Neuronal stem cell (in vitro differentiated cells): ENCODE measurements around the gene ADAM22.

ENCODE experiments used
- DNase-seq: peaks from one replicate; pipeline ENCODE4 v3.0.0-alpha.2; 2013; ENCODE audit warnings: low spot score
- H2AFZ ChIP-seq: one replicate; pipeline ENCODE4 v1.6.1; 2013; ENCODE audit warnings: mild to moderate bottlenecking, low read length, inconsistent platforms
- H2AK5ac ChIP-seq: 2 replicates; pipeline ENCODE4 v1.6.1; 2013; ENCODE audit warnings: low read depth, mild to moderate bottlenecking, inconsistent platforms, low read length, moderate library complexity, mixed read lengths
- H2BK120ac ChIP-seq: 2 replicates; pipeline ENCODE4 v1.6.1; 2013; ENCODE audit warnings: low read depth, mild to moderate bottlenecking, inconsistent platforms, low read length, moderate library complexity, mixed read lengths
- H2BK12ac ChIP-seq: one replicate; pipeline ENCODE4 v1.6.1; 2013; ENCODE audit warnings: low read length, inconsistent platforms
- H2BK15ac ChIP-seq: 2 replicates; pipeline ENCODE4 v1.6.1; 2013; ENCODE audit warnings: mild to moderate bottlenecking, low read length, inconsistent platforms, mixed read lengths
- H2BK5ac ChIP-seq: one replicate; pipeline ENCODE4 v1.6.1; 2013; ENCODE audit warnings: inconsistent platforms, mild to moderate bottlenecking, low read length, moderate library complexity
- H3K14ac ChIP-seq: one replicate; pipeline ENCODE4 v1.6.1; 2013; ENCODE audit warnings: low read length, inconsistent platforms
- H3K18ac ChIP-seq: 2 replicates; pipeline ENCODE4 v1.6.1; 2013; ENCODE audit warnings: low read length, inconsistent platforms
- H3K23ac ChIP-seq: 2 replicates; pipeline ENCODE4 v1.6.1; 2013; ENCODE audit warnings: low read depth, mild to moderate bottlenecking, mixed read lengths, low read length, inconsistent platforms; ENCODE audit not compliant: poor library complexity
- H3K27ac ChIP-seq: replicated peaks from 3 replicates; pipeline ENCODE4 v1.5.1; 2013; ENCODE audit warnings: low read length, inconsistent platforms
- H3K27me3 ChIP-seq, 3 experiments: 2 replicates each; pipeline ENCODE4 v1.6.1; 2013; ENCODE audit warnings: low read length in 3 of 3, mild to moderate bottlenecking in 2 of 3, inconsistent platforms in 1 of 3, low read depth in 1 of 3, mixed read lengths in 1 of 3, moderate library complexity in 1 of 3; ENCODE audit not compliant: control insufficient read depth in 3 of 3, insufficient read depth in 3 of 3
- H3K36me3 ChIP-seq, 2 donors: replicated peaks in 1 of 2; 2 replicates each; pipeline ENCODE4 v1.6.1; 2013; ENCODE audit warnings: low read length in 2 of 2; ENCODE audit not compliant: control insufficient read depth in 2 of 2, insufficient read depth in 2 of 2
- H3K4ac ChIP-seq: 2 replicates; pipeline ENCODE4 v1.6.1; 2013; ENCODE audit warnings: inconsistent platforms, mild to moderate bottlenecking, low read length, moderate library complexity
- H3K4me1 ChIP-seq, 2 donors: 1 replicate in 1 of 2; 2 replicates in 1 of 2; pipeline ENCODE4 v1.6.1; 2013; ENCODE audit warnings: low read length in 2 of 2, low read depth in 1 of 2; ENCODE audit not compliant: control insufficient read depth in 2 of 2, insufficient read depth in 1 of 2
- H3K4me2 ChIP-seq: one replicate; pipeline ENCODE4 v1.6.1; 2013; ENCODE audit warnings: mild to moderate bottlenecking, low read length, inconsistent platforms; ENCODE audit not compliant: insufficient read depth, poor library complexity, severe bottlenecking
- H3K4me3 ChIP-seq, 2 donors: 2 replicates each; pipeline ENCODE4 v1.5.1; 2013; ENCODE audit warnings: low read length in 2 of 2, mild to moderate bottlenecking in 2 of 2, inconsistent platforms in 1 of 2, moderate library complexity in 1 of 2
- H3K79me1 ChIP-seq: one replicate; pipeline ENCODE4 v1.6.1; 2013; ENCODE audit warnings: low read depth, mild to moderate bottlenecking, inconsistent platforms, low read length, moderate library complexity
- H3K9ac ChIP-seq: one replicate; pipeline ENCODE4 v1.6.1; 2013; ENCODE audit warnings: mild to moderate bottlenecking, low read depth, low read length, inconsistent platforms; ENCODE audit not compliant: poor library complexity
- H3K9me3 ChIP-seq, 2 donors: replicated peaks in 1 of 2; 2 replicates each; pipeline versions ENCODE3 to v1.6.1; 2013; ENCODE audit warnings: low read length in 2 of 2, mild to moderate bottlenecking in 2 of 2, inconsistent platforms in 1 of 2, low read depth in 1 of 2, mixed read lengths in 1 of 2, moderate library complexity in 1 of 2; ENCODE audit not compliant: control insufficient read depth in 2 of 2, insufficient read depth in 1 of 2
- H4K8ac ChIP-seq: one replicate; pipeline ENCODE4 v1.6.1; 2013; ENCODE audit warnings: low read depth, mild to moderate bottlenecking, inconsistent platforms, low read length, moderate library complexity
- H4K91ac ChIP-seq: one replicate; pipeline ENCODE4 v1.6.1; 2013; ENCODE audit warnings: low read length, low read depth, mild to moderate bottlenecking, inconsistent platforms; ENCODE audit not compliant: poor library complexity
- WGBS, 2 donors: extraction: QIAGEN DNeasy Blood & Tissue Kit; methylation state at CpG; one replicate each; pipeline ENCODE4 v1.1.7; 2013; ENCODE audit warnings: missing lambda C conversion rate in 2 of 2, mixed read lengths in 1 of 2; ENCODE audit not compliant: insufficient read length in 2 of 2, insufficient replicate concordance in 1 of 2; ENCODE audit errors: extremely low coverage in 2 of 2; 5-methylcytosine and 5-hydroxymethylcytosine counted together

ADAM22 gene

DNA sequence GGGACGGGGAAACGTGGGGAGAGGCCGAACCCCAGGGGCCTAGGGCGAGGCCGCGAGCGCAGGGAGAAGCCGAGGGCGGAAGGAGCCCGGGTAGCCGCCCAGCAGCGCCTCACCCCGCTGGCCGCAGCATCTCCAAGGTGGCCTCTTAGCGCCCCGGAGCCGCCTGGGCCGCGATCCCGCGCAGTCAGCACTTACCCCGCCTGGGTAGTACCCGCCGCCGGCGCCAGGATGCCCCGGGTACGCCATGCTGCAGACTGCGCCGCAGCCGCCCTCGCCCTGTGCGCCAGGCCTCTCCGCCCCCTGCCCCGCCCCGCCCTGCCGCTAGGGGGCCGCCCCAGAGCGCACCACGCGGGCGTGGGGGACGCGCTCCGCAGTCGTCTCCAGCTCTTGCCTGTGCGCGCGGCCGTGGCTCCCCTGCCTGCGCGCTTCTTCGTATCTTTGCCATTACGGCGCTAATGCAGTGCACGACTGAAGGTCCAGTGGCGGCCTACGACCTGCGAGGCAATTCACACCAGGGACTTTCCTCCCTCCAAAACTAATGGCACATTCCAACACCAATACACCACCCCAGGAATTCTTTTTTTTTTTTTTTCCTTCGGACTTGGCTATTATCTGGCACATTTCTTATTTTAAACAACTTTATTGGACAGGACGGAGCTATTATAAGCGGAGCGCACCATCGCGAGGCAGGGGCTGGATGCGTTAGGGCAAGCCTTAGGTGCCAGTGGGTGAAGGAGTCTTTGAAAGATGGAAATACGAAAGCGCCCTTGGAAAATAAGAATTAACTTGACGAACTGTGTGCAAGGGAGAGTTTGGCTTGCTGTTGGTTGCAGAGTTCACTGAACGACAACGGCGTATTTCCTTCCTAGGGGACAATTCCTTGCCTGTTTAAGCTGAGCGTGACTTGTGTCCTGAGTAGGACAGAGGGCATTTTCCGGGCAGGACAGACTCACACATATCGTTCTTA is 286.0 kb downstream of the ADAM22 start, which contains the start of gene SRI:
TSS of gene SRI (minus strand) at position 258 of the 967 bp plus-strand sequence. CDS start at position 246, 12 bp downstream.
- peak within 1 kb of the TSS; percentile 64 for H2BK120ac ChIP-seq
- peak within 1 kb of the TSS; percentile 84 to 99 for H3K4me3 ChIP-seq
- H3K23ac ChIP-seq = peak within 1 kb of the TSS; percentile 94
- no CpG with 5 or more reads among the region's 75 CpGs for WGBS, 2 donors
- peak within 1 kb of the TSS; percentile 85 for H2BK5ac ChIP-seq
- H3K9me3 ChIP-seq = no peaks in the 10 kb centered on the region
- H2AFZ ChIP-seq = peak within 1 kb of the TSS; percentile 95
- peaks cover 4 to 29% of the 10 kb centered on the region in 2 donors for H3K36me3 ChIP-seq
- peak within 1 kb of the TSS; percentile 19 for H2AK5ac ChIP-seq
- peak within 1 kb of the TSS; percentile 91 for H3K9ac ChIP-seq
- H3K79me1 ChIP-seq = peaks cover 3% of the 10 kb centered on the region
- H3K4me2 ChIP-seq = peak within 1 kb of the TSS; percentile 72
- no peak within 1 kb of the TSS for H3K14ac ChIP-seq
- no peak within 1 kb of the TSS for H2BK12ac ChIP-seq
- H3K27me3 ChIP-seq = no peaks in the 10 kb centered on the region
- H4K8ac ChIP-seq = peak within 1 kb of the TSS; percentile 25
- H3K4me1 ChIP-seq = peaks cover 3 to 15% of the 10 kb centered on the region in 2 donors
- H3K27ac ChIP-seq = peak within 1 kb of the TSS; percentile 65
- no peak within 1 kb of the TSS for H2BK15ac ChIP-seq
- H4K91ac ChIP-seq = no peak within 1 kb of the TSS
- H3K18ac ChIP-seq = peak within 1 kb of the TSS; percentile 99
- H3K4ac ChIP-seq = no peak within 1 kb of the TSS
- DNase-seq = peak; percentile 88

DNA sequence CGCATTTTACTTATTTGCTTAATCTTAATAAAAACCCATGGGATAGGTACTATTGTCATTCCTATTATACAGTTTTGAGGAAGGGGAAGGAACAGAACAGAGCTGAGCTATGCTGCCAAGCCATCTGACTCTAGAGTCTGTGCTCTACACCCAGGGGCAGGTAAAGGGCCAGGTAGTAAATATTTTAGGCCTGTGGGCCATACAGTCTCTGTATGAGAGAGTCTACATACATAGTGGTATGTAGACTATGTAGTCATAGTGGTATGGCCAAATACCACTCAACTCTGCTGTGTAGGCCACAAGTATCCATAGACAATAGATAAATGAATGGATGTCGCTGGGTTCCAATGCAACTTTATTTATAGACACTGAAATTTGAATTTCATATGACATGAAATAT is 289.2 kb downstream of the ADAM22 start:
- H3K27me3 ChIP-seq = no peaks in the 10 kb centered on the region
- H3K9me3 ChIP-seq = no peaks in the 10 kb centered on the region
- H2BK15ac ChIP-seq = no peak overlapping the region
- no peak overlapping the region for H4K8ac ChIP-seq
- no peak overlapping the region for H3K4me2 ChIP-seq
- H3K27ac ChIP-seq = no peak overlapping the region
- no peak overlapping the region for H3K18ac ChIP-seq
- no peak overlapping the region for H2AK5ac ChIP-seq
- H2BK5ac ChIP-seq = no peak overlapping the region
- no peaks in the 10 kb centered on the region for H3K36me3 ChIP-seq
- H2AFZ ChIP-seq = no peak overlapping the region
- H2BK120ac ChIP-seq = no peak overlapping the region
- H4K91ac ChIP-seq = no peak overlapping the region
- no peak overlapping the region for H3K4me3 ChIP-seq
- DNase-seq = no peak
- no peak overlapping the region for H2BK12ac ChIP-seq
- WGBS, 2 donors = no CpG with 5 or more reads among the region's 2 CpGs
- no peak overlapping the region for H3K23ac ChIP-seq
- peaks cover 0 to 8% of the 10 kb centered on the region in 2 donors for H3K4me1 ChIP-seq
- no peak overlapping the region for H3K4ac ChIP-seq
- H3K14ac ChIP-seq = no peak overlapping the region
- H3K79me1 ChIP-seq = no peaks in the 10 kb centered on the region
- no peak overlapping the region for H3K9ac ChIP-seq

DNA sequence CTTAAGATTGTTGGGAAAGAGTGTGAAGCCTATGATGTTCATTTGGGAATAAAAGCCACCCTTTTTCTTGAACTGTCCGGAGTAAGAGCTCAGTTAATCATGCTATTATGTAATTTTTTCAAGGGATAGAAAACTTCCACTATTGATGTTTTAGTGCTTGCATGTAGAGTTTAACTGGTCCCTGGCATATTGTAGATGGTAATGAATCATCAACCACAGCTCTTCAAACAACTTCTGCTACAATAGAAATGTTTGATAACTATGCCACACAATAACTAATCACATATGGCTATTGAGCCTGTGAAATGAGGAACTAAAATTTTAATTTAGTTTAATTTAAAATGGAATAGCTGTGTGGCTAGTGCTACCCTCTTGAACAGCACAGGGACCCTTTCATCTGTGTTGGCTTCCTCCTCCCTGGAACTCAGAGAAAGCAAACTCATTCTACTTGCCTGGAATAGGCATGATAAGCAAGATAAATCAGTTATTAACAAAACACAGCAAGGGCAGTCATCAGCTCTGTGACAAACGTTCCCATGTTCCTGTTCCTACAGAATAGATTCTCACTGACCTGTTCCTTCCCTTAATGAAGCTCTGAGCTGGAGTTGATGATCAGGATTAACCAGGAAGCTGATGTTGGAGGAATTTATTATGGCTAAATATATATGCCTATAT is 290.7 kb downstream of the ADAM22 start:
- no peak overlapping the region for H2AFZ ChIP-seq
- H2AK5ac ChIP-seq = no peak overlapping the region

DNA sequence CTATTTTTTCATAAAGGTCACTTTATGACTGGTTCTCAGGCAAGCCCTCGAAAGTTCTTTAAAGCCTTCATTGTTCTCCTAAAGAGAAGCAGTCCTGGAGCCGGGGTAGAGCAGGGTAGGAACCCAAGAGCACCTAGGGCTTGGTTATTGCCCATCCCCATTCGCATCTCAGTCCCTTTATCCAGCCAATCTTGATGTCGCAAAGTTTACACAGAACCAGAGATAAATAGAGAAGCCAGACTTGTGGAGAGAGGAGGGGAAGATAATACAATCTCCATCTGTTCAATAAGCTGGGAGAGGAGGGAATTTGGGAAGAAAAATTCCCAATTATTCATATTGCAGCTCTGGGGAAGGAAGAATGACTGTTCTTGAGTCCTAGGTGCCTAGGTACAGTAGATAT is 292.1 kb downstream of the ADAM22 start:
- Histone ChIP-seq H3K4me2 (no peak overlapping the region), H3K4me3 (no peak overlapping the region), H3K9ac (no peak overlapping the region), H3K14ac (no peak overlapping the region), H4K8ac (no peak overlapping the region), H3K4ac (no peak overlapping the region), H3K27me3 (no peaks in the 10 kb centered on the region), H3K27ac (no peak overlapping the region), H3K9me3 (no peaks in the 10 kb centered on the region), H2BK12ac (no peak overlapping the region), H2BK15ac (no peak overlapping the region), H3K18ac (no peak overlapping the region), H3K79me1 (no peaks in the 10 kb centered on the region), H2BK5ac (no peak overlapping the region), H2AFZ (no peak overlapping the region), H2BK120ac (no peak overlapping the region), H2AK5ac (no peak overlapping the region), H4K91ac (no peak overlapping the region), H3K36me3 (no peaks in the 10 kb centered on the region), H3K4me1 (peaks cover 0 to 2% of the 10 kb centered on the region in 2 donors), H3K23ac (no peak overlapping the region)
- no CpG with 5 or more reads among the region's 4 CpGs for WGBS, 2 donors
- no peak for DNase-seq

More for the DNA sequence above, 290.7 kb downstream of the ADAM22 start:
- no peak overlapping the region for H3K9ac ChIP-seq
- H2BK5ac ChIP-seq = no peak overlapping the region
- no peaks in the 10 kb centered on the region for H3K79me1 ChIP-seq
- no peak overlapping the region for H3K18ac ChIP-seq
- H4K8ac ChIP-seq = no peak overlapping the region
- H3K4me3 ChIP-seq = no peak overlapping the region
- H2BK15ac ChIP-seq = no peak overlapping the region
- H3K14ac ChIP-seq = no peak overlapping the region
- H3K4me2 ChIP-seq = no peak overlapping the region
- H3K4ac ChIP-seq = no peak overlapping the region
- no peaks in the 10 kb centered on the region for H3K9me3 ChIP-seq
- no peaks in the 10 kb centered on the region for H3K27me3 ChIP-seq
- no peak overlapping the region for H3K27ac ChIP-seq
- no peak overlapping the region for H4K91ac ChIP-seq
- H3K23ac ChIP-seq = no peak overlapping the region
- no peak overlapping the region for H2BK12ac ChIP-seq
- no peaks in the 10 kb centered on the region for H3K36me3 ChIP-seq
- WGBS, 2 donors = no CpG with 5 or more reads among the region's 2 CpGs
- no peak overlapping the region for H2BK120ac ChIP-seq
- no peak for DNase-seq
- peaks cover 0 to 6% of the 10 kb centered on the region in 2 donors for H3K4me1 ChIP-seq
